Smooth muscle cell of trachea (primary cell): ENCODE results near the gene CASP8AP2. TPM values are rescaled to one million over a fixed set of nuclear protein-coding genes. Genes with fewer than 3 reads are reported as not detected.

Experiments used
- total RNA-seq: library from RNA; depleted of rRNA; stranded (reverse); fragments of >200 nt; gene quantifications from 2 replicates; pipeline ENCODE4 v1.2.1, GENCODE V29; 2014

Gene CASP8AP2
- total RNA-seq = 9.4 and 15.6 TPM in 2 replicates

GRCh38 chr6:89829472-89830169 is at the start of gene CASP8AP2:
Gene CASP8AP2, plus strand, starts transcription at chr6:89829880.

GRCh38 chr6:89819336-89820130 is 10.1 kb upstream of the CASP8AP2 start, which contains the start of gene MDN1:
Gene MDN1, minus strand, starts transcription at chr6:89819794. Its CDS starts 187 bp downstream, at chr6:89819607.

GRCh38 chr6:89894169-89894568 is 64.5 kb downstream of the CASP8AP2 start, which contains the start of gene GJA10:
Gene GJA10, plus strand, starts transcription at chr6:89894469. Its CDS starts 0 bp downstream, at chr6:89894469.

Other genes starting within 250 kb of the CASP8AP2 start
- 18.7 and 30.3 TPM in 2 replicates for gene LYRM2, start 191.1 kb upstream of the CASP8AP2 start, total RNA-seq
- gene MDN1, start 10.1 kb upstream of the CASP8AP2 start, total RNA-seq = 22.7 and 22.8 TPM in 2 replicates
- gene GJA10, start 64.6 kb downstream of the CASP8AP2 start, total RNA-seq = not detected in 2 replicates